ENCODE data around the gene ZBTB38. TPM values are rescaled to one million over a fixed set of nuclear protein-coding genes. Genes with fewer than 3 reads are reported as not detected.

ZBTB38 gene
- total RNA-seq, 2 experiments from 2014 or later: 27.8 to 29.6 TPM

DNA sequence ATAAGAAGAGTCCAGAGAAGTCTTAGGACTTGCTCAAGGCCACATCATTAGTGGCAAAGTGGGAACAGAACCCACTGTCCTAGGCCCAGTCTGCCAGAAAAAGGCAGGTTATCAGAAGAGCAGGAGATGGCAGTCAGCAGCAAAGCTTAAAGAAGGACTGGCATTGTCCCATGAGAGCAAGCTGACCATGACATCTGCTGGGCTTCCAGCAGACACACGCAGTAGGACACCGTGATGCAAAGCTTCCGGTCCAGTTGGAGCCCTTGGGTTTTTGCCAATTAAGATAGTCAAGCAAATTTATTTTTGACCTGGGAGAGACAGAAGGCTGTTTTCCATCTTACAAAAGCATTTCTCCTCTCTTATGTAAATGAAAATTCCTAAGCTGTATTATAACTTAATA lies 42.1 kb downstream of the ZBTB38 start:
- Mint-ChIP-seq H3K4me1 (ENCODE audit: low read depth) (peaks cover 73% of the 10 kb centered on the region), H3K27ac (peak overlapping the region; percentile 97), H3K9me3 (ENCODE audit: insufficient read depth) (no peaks in the 10 kb centered on the region), H3K27me3 (ENCODE audit: low read depth) (no peaks in the 10 kb centered on the region), H3K4me3 (no peak overlapping the region), H3K36me3 (ENCODE audit: low read depth) (peaks cover 62% of the 10 kb centered on the region)
- ATAC-seq (no peak), DNase-seq (no peak)
- POLR2A ChIA-PET: interaction anchor here (1.2 to 3.1 kb wide), 3 partner anchors 20 to 99 kb away, joined by 3 to 14 read pairs (median 5); partner anchors contain the start of gene RASA2
- CTCF ChIA-PET: interaction anchor here (0.7 to 4.6 kb wide), 10 partner anchors 13 to 105 kb away, joined by 3 to 32 read pairs (median 3); no protein-coding TSS in a partner anchor

DNA sequence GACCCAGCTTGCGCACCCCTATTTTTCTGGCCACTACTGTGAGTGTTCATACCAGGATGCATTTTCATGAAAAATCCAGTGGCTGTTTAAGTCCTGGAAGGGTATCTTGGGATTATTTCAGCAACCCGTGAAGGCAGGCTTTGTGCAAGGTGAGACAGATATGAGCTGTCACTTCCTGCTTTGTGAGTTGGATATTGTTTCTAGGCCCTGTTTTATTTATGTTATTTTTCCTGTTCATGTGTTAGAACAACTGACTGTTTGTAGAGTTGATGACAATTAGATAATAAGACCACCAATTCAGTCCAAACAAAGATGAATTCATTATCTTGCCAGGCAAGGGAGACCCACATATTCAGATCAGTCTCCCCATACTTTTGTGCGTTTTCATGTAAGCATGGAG lies 42.5 kb downstream of the ZBTB38 start:
- Mint-ChIP-seq H3K36me3 (ENCODE audit: low read depth) (peaks cover 63% of the 10 kb centered on the region), H3K27me3 (ENCODE audit: low read depth) (no peaks in the 10 kb centered on the region)
- CTCF ChIA-PET: interaction anchor here (0.7 to 4.6 kb wide), 10 partner anchors 13 to 106 kb away, joined by 3 to 32 read pairs (median 3); no protein-coding TSS in a partner anchor

DNA sequence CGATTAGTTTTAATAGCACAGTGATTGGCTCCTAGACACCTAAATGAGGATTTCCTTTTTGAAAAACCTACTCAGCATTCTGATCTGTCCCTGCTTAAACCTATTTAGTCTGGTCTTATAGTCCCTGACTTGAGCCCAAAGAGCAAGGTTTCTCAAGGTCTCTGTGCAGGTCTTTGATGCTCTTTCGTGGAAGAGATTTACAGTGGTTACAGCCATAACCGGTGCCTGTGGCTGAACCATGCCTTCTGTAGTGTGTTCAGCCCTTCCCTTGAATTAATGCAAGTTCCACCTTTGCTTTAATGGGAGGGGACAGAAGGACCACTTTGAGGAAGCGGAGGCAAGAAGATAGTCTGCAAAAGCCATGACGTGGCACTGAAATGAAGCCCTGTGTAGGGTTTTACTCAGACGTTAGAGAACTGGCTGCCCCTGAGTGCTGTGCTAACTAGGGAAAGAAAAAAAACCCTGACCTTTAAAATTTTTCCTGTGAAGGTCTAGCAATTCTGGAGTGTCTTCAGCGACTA lies 43.0 kb downstream of the ZBTB38 start:
- ChIA-PET POLR2A (interaction anchor here (0.9 to 4.0 kb wide), 6 partner anchors 8 to 100 kb away, joined by 3 to 22 read pairs (median 4); partner anchors contain the start of gene RASA2), CTCF (interaction anchor here (0.7 to 4.6 kb wide), 12 partner anchors 8 to 106 kb away, joined by 3 to 32 read pairs (median 4); no protein-coding TSS in a partner anchor)
- Mint-ChIP-seq H3K27ac (peak overlapping the region; percentile 97), H3K9me3 (ENCODE audit: insufficient read depth) (no peaks in the 10 kb centered on the region), H3K4me3 (peak overlapping the region; percentile 79), H3K36me3 (ENCODE audit: low read depth) (peaks cover 61% of the 10 kb centered on the region), H3K4me1 (ENCODE audit: low read depth) (peaks cover 68% of the 10 kb centered on the region), H3K27me3 (ENCODE audit: low read depth) (no peaks in the 10 kb centered on the region)
- DNase-seq (peak; percentile 73), ATAC-seq (peak; percentile 68)

More for the DNA sequence above, 42.5 kb downstream of the ZBTB38 start:
- no peaks in the 10 kb centered on the region for H3K9me3 Mint-ChIP-seq (ENCODE audit: insufficient read depth)
- H3K27ac Mint-ChIP-seq: peak overlapping the region; percentile 97
- POLR2A ChIA-PET: interaction anchor here (1.2 to 4.0 kb wide), 4 partner anchors 7 to 99 kb away, joined by 3 to 22 read pairs (median 10); partner anchors contain the start of gene RASA2
- H3K4me3 Mint-ChIP-seq: peak overlapping the region; percentile 79
- ATAC-seq: peak; percentile 9
- DNase-seq: no peak
- H3K4me1 Mint-ChIP-seq (ENCODE audit: low read depth): peaks cover 72% of the 10 kb centered on the region

DNA sequence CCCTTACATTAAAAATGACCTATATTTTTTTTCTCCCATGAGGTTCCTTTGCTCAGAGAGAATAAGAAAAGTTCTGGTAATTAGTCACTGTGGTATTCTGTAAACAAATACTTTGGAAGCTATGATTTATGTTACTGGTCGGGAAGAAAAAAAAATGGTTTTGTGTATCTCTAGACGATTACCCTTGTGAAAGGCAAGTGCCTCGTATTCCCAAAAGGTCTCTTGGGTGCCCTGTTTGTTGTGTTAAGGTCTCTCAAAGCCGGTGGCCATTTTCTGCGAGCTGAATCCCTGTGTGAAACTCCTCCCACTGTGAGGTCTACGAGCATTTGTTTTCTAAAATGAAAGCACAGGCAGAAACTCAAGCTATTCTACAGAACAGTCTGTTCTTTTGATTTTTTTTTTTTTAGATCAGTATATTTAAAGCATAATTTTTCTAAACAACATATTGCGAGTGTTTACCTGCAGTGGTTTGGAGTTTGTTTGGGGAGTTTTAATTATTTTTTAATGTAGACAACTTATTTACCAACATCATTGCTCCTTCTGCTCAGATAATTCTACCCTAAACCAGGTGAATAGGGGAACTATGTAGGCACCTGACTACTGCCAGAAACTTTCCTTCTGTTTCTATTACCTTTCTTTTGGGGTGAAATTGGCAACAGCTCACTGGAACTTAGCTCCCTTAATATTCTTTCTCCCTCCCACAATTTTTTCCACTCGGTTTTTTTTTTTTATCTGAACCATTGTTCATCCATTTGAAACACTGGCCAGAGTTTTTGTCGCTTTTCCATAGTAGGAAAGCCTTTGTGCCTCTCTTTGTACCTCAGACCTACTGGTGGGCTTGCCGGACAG lies 44.0 kb downstream of the ZBTB38 start:
- ATAC-seq (peak; percentile 62), DNase-seq (peak; percentile 79)
- ChIA-PET CTCF (interaction anchor here (0.7 to 4.6 kb wide), 13 partner anchors 9 to 105 kb away, joined by 4 to 32 read pairs (median 8); no protein-coding TSS in a partner anchor), POLR2A (interaction anchor here (0.9 to 4.0 kb wide), 7 partner anchors 9 to 101 kb away, joined by 3 to 22 read pairs (median 5); partner anchors contain the start of gene RASA2)
- peaks cover 61% of the 10 kb centered on the region for H3K36me3 Mint-ChIP-seq (ENCODE audit: low read depth)
- peak overlapping the region; percentile 79 for H3K4me3 Mint-ChIP-seq
- peak overlapping the region; percentile 97 for H3K27ac Mint-ChIP-seq
- no peaks in the 10 kb centered on the region for H3K27me3 Mint-ChIP-seq (ENCODE audit: low read depth)
- H3K9me3 Mint-ChIP-seq (ENCODE audit: insufficient read depth): no peaks in the 10 kb centered on the region
- peaks cover 68% of the 10 kb centered on the region for H3K4me1 Mint-ChIP-seq (ENCODE audit: low read depth)

DNA sequence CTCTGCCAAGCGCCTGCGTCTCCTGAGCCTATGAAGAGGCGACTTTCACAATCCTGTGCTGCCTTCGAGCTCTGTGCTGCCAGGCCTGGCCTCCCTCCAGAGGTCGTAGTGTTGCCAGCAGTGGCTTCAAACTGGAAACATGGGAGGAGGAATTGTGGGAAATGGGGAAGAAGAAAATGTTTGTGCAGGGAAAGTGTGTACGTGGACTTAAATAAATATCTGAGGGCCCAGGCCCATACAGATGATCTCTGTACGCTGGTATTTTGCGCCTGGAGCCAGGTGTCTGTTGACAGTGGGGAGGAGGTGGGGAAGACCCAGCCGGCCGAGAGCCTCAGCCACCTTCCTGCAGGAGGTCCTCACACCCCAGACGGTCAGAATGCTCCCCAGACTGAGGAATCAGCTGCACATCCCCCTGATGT lies 44.6 kb downstream of the ZBTB38 start:
- H3K9me3 Mint-ChIP-seq (ENCODE audit: insufficient read depth): no peaks in the 10 kb centered on the region
- ATAC-seq (no peak), DNase-seq (no peak)
- H3K4me3 Mint-ChIP-seq: peak overlapping the region; percentile 79
- CTCF ChIA-PET: interaction anchor here (0.9 to 4.6 kb wide), 12 partner anchors 10 to 106 kb away, joined by 3 to 32 read pairs (median 8); no protein-coding TSS in a partner anchor
- H3K4me1 Mint-ChIP-seq (ENCODE audit: low read depth): peaks cover 68% of the 10 kb centered on the region
- H3K27ac Mint-ChIP-seq: peak overlapping the region; percentile 97
- H3K27me3 Mint-ChIP-seq (ENCODE audit: low read depth): no peaks in the 10 kb centered on the region
- POLR2A ChIA-PET: interaction anchor here (0.8 to 4.0 kb wide), 9 partner anchors 9 to 106 kb away, joined by 3 to 22 read pairs (median 4); partner anchors contain the start of gene RASA2
- H3K36me3 Mint-ChIP-seq (ENCODE audit: low read depth): peaks cover 62% of the 10 kb centered on the region

DNA sequence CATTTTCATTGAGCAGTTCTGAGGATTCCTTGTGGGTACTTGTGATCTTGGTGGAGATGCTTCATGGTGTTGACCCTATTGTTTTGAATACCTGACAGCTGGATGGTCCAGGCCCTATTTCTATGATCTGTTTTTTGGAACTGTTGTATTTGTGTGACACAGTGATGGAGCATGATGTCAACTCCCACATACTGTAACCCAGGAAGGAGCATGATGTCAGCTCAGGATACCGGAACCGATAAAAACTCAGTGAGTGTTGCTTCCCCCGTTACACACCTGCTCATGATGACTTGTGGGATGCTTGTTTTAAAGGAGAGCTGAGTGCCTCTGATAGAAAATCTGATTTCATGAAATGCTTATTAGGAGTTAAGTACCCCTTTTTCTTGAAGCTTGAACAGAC lies 45.1 kb downstream of the ZBTB38 start:
- POLR2A ChIA-PET: interaction anchor here (0.8 to 4.0 kb wide), 8 partner anchors 10 to 106 kb away, joined by 3 to 22 read pairs (median 4); partner anchors contain the start of gene RASA2
- peak overlapping the region; percentile 97 for H3K27ac Mint-ChIP-seq
- peak; percentile 35 for DNase-seq
- H3K4me1 Mint-ChIP-seq (ENCODE audit: low read depth): peaks cover 70% of the 10 kb centered on the region
- peak; percentile 25 for ATAC-seq
- no peaks in the 10 kb centered on the region for H3K9me3 Mint-ChIP-seq (ENCODE audit: insufficient read depth)
- no peaks in the 10 kb centered on the region for H3K27me3 Mint-ChIP-seq (ENCODE audit: low read depth)
- peaks cover 64% of the 10 kb centered on the region for H3K36me3 Mint-ChIP-seq (ENCODE audit: low read depth)
- H3K4me3 Mint-ChIP-seq: peak overlapping the region; percentile 79
- CTCF ChIA-PET: interaction anchor here (0.7 to 4.6 kb wide), 9 partner anchors 10 to 140 kb away, joined by 3 to 32 read pairs (median 8); no protein-coding TSS in a partner anchor

DNA sequence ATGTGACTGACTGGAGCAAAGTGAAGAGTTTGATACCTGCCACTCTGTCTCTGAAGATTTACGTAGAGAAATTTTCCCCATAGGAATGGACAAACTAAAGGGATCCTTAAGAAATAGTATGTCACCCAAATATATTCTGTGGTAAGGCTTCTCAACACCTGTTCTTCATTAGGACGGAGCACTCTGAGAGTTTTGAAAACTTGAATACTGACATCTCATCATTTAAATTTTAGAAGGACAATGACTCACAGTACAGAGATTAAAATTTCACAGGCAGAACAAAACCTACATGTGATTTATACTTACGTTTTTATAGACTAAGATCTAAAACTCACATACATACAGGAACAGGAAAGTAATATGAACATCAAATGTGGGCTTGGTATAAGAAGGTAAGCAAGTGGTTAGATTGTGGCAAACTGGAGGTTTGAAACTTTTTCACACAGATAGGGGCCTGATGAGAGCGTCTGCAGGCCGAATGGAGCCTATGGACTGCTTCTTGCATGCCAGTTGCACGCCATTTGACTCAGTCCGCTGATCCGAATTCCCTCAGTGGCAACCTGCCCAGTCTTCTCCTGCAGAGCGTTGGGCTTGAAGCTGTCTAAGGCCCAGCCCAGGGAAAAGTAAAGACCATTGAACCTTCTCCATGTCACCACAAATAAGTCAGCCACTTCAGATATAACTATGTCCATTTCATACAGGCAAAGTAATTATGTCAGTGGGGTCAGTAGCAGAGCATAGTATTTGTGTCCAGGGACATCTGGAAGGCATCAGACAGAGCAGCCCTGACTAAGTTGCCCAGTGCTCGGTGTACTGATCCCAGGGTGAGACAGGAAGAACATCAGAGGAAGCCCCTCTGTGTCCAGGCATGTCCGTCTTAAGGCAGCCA lies 45.7 kb downstream of the ZBTB38 start:
- DNase-seq (peak; percentile 52), ATAC-seq (peak; percentile 38)
- ChIA-PET POLR2A (interaction anchor here (0.8 to 4.0 kb wide), 8 partner anchors 10 to 107 kb away, joined by 3 to 22 read pairs (median 4); partner anchors contain the start of gene RASA2), CTCF (interaction anchor here (0.7 to 4.6 kb wide), 9 partner anchors 11 to 140 kb away, joined by 3 to 32 read pairs (median 8); no protein-coding TSS in a partner anchor)
- Mint-ChIP-seq H3K4me1 (ENCODE audit: low read depth) (peaks cover 70% of the 10 kb centered on the region), H3K4me3 (peak overlapping the region; percentile 79), H3K27me3 (ENCODE audit: low read depth) (no peaks in the 10 kb centered on the region), H3K9me3 (ENCODE audit: insufficient read depth) (no peaks in the 10 kb centered on the region), H3K27ac (peak overlapping the region; percentile 97), H3K36me3 (ENCODE audit: low read depth) (peaks cover 66% of the 10 kb centered on the region)

DNA sequence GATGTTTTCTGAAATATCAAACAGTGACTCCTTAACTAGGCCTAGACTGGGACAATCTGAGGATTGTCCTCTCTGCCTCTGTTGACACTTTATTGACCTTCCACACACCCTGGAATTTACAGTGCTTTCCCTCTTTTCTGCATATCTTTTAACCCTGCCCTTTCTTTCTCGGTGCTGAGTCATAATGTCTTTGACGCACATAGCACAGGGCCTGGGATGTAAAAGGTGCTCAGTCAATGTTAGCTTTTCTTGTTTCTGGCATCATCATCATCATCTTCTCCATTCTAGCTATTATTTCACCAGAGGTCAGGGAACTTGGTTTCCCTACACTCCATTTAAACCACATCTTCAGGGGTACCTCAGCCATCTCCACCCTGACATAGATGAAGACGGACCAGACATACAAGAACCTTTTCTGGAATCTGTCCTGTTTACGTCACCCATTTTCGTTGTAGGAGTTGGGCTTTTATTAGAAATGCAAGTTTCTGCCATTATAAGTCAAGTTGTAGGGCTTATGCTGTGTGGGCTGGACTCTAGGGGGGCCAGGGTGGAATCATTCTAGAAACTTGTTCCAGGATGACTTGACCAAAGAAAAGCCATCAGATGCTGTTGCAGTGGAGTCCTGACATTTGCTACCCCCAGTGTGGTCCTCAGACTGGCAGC lies 46.6 kb downstream of the ZBTB38 start:
- ATAC-seq (no peak), DNase-seq (no peak)
- H3K27me3 Mint-ChIP-seq (ENCODE audit: low read depth): no peaks in the 10 kb centered on the region
- peaks cover 65% of the 10 kb centered on the region for H3K36me3 Mint-ChIP-seq (ENCODE audit: low read depth)
- CTCF ChIA-PET: interaction anchor here (0.7 to 0.9 kb wide), 2 partner anchors 25 to 27 kb away, joined by 3 read pairs; no protein-coding TSS in a partner anchor
- H3K4me1 Mint-ChIP-seq (ENCODE audit: low read depth): peaks cover 67% of the 10 kb centered on the region
- POLR2A ChIA-PET: interaction anchor here (1.5 to 4.0 kb wide), 2 partner anchors 11 to 12 kb away, joined by 3 to 22 read pairs; no protein-coding TSS in a partner anchor
- no peaks in the 10 kb centered on the region for H3K9me3 Mint-ChIP-seq (ENCODE audit: insufficient read depth)
- no peak overlapping the region for H3K4me3 Mint-ChIP-seq
- peak overlapping the region; percentile 97 for H3K27ac Mint-ChIP-seq

DNA sequence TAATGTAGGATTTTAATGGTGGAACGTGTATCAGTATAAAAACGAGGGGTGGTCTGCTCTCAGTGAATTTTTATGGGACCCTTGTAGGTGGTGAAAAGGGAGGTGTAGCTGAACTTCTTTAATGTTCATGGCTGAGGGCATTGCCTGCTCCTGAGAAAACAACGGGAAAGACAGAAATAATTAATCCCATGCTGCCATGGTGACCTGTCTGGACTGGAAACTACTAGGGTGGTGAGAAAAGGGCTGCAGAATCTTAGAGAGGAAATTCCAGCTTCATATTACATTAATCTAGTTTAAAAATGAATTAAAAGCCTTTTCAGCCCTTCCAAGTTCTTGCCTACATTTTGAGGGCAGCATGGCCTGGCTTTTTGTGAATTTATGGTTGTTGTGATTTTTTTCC lies 47.6 kb downstream of the ZBTB38 start:
- peaks cover 64% of the 10 kb centered on the region for H3K36me3 Mint-ChIP-seq (ENCODE audit: low read depth)
- ATAC-seq: no peak
- DNase-seq: no peak
- ChIA-PET CTCF (interaction anchor here (1.9 to 2.5 kb wide), 3 partner anchors 10 to 55 kb away, joined by 6 to 8 read pairs (median 6); no protein-coding TSS in a partner anchor), POLR2A (interaction anchor here (0.6 to 1.5 kb wide), 2 partner anchors 11 to 72 kb away, joined by 3 read pairs; no protein-coding TSS in a partner anchor)
- peaks cover 61% of the 10 kb centered on the region for H3K4me1 Mint-ChIP-seq (ENCODE audit: low read depth)
- H3K4me3 Mint-ChIP-seq: no peak overlapping the region
- H3K27ac Mint-ChIP-seq: no peak overlapping the region
- H3K9me3 Mint-ChIP-seq (ENCODE audit: insufficient read depth): no peaks in the 10 kb centered on the region
- no peaks in the 10 kb centered on the region for H3K27me3 Mint-ChIP-seq (ENCODE audit: low read depth)

Measured in activated CD8-positive, alpha-beta T cell treated with anti-CD3 and anti-CD28 coated beads, Interleukin-2, amount 10 ng/mL, durations not matched to agents 7 days and 5 days (primary cell).